Brain microvascular endothelial cell (primary cell): ENCODE data around the gene COA1.
"Not testable (repeated sequence)": the region's sequence is repeated elsewhere in the genome, so short reads cannot be mapped to it uniquely, and the experiment has no call there.

ENCODE experiments used
- DNase-seq: peaks from one replicate; pipeline ENCODE4 v3.0.0-alpha.2; 2020
- H3K27ac ChIP-seq: fragments of 250-450 bp; sonication (Bioruptor Pico); 2 replicates; pipeline ENCODE4 v1.5.1; 2020; ENCODE audit warnings: mild to moderate bottlenecking, moderate library complexity
- H3K27me3 ChIP-seq: fragments of 250-450 bp; sonication (Bioruptor Pico); replicated peaks from 2 replicates; pipeline ENCODE4 v1.5.1; 2020; ENCODE audit warnings: mild to moderate bottlenecking
- H3K36me3 ChIP-seq: fragments of 250-450 bp; sonication (Bioruptor Pico); replicated peaks from 2 replicates; pipeline ENCODE4 v1.5.1; 2020; ENCODE audit warnings: mild to moderate bottlenecking
- H3K4me3 ChIP-seq: 2 replicates; pipeline ENCODE4 v1.5.1; 2011; ENCODE audit warnings: low read depth, mild to moderate bottlenecking, control low read depth, low read length, moderate library complexity
- in situ Hi-C: cut with HindIII; loops from 2 replicates; pipeline ENCODE4 v1.10.0; 2017; ENCODE audit warnings: low sequenced_read_pairs, low pct_ligation_motif_present
- TF ChIP-seq, protein P1 (sequence below): IDR thresholded peaks from 2 replicates; pipeline ENCODE4 v1.5.1; 2011; ENCODE audit warnings: low read depth, mild to moderate bottlenecking, moderate library complexity, low read length, control low read depth, inconsistent platforms; ENCODE audit errors: missing control alignments

The COA1 gene

GRCh38 chr7:43692582-43693373, 36.5 kb downstream of the COA1 start:
- TF ChIP-seq, protein P1, sequence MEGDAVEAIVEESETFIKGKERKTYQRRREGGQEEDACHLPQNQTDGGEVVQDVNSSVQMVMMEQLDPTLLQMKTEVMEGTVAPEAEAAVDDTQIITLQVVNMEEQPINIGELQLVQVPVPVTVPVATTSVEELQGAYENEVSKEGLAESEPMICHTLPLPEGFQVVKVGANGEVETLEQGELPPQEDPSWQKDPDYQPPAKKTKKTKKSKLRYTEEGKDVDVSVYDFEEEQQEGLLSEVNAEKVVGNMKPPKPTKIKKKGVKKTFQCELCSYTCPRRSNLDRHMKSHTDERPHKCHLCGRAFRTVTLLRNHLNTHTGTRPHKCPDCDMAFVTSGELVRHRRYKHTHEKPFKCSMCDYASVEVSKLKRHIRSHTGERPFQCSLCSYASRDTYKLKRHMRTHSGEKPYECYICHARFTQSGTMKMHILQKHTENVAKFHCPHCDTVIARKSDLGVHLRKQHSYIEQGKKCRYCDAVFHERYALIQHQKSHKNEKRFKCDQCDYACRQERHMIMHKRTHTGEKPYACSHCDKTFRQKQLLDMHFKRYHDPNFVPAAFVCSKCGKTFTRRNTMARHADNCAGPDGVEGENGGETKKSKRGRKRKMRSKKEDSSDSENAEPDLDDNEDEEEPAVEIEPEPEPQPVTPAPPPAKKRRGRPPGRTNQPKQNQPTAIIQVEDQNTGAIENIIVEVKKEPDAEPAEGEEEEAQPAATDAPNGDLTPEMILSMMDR = no peak
- Histone ChIP-seq H3K27ac (no peak overlapping the region), H3K27me3 (no peaks in the 10 kb centered on the region), H3K36me3 (no peaks in the 10 kb centered on the region), H3K4me3 (no peak overlapping the region)
- DNase-seq = no peak
- in situ Hi-C loops = no loop called here

GRCh38 chr7:43691611-43692010, 37.7 kb downstream of the COA1 start:
- Histone ChIP-seq H3K4me3 (no peak overlapping the region), H3K27me3 (no peaks in the 10 kb centered on the region), H3K27ac (no peak overlapping the region), H3K36me3 (no peaks in the 10 kb centered on the region)
- in situ Hi-C loops = no loop called here
- TF ChIP-seq, protein P1 = no peak
- DNase-seq = no peak

- Histone ChIP-seq H3K4me3 (no peak overlapping the region), H3K27ac (no peak overlapping the region), H3K36me3 (no peaks in the 10 kb centered on the region), H3K27me3 (no peaks in the 10 kb centered on the region)
- TF ChIP-seq, protein P1 = no peak
- no peak for DNase-seq
- in situ Hi-C loops = no loop called here
Measured at GRCh38 chr7:43689115-43689514, 40.2 kb downstream of the COA1 start.

GRCh38 chr7:43687866-43688265, 41.5 kb downstream of the COA1 start:
- H3K27ac ChIP-seq, DNase-seq, H3K36me3 ChIP-seq, H3K27me3 ChIP-seq, in situ Hi-C loops, H3K4me3 ChIP-seq: not testable (repeated sequence)

DNA sequence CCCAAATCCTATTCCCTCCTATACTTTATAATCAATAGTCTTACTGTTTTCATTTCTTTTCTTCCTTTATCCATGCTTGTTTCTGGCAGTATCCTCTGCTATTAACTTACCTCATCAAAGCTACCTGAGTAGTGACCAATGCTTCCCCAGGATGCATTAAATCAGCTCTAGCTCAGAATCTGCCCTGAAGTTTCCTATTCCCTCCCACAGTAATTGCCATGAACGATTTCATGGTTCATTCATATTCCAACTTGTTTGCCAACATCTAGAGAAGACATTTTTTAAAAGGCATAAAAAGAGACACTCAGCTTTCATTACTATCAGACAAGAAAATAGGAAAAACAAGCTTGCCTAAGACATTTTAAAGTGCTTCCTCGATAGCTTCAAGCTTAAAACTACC, 42.3 kb downstream of the COA1 start:
- Histone ChIP-seq H3K36me3 (no peaks in the 10 kb centered on the region), H3K27ac (no peak overlapping the region), H3K4me3 (no peak overlapping the region), H3K27me3 (no peaks in the 10 kb centered on the region)
- in situ Hi-C loops = no loop called here
- DNase-seq = no peak
- TF ChIP-seq, protein P1 = no peak

- Histone ChIP-seq H3K27me3 (no peaks in the 10 kb centered on the region), H3K4me3 (no peak overlapping the region), H3K27ac (no peak overlapping the region), H3K36me3 (no peaks in the 10 kb centered on the region)
- TF ChIP-seq, protein P1 = no peak
- in situ Hi-C loops = no loop called here
- DNase-seq = no peak
Measured at GRCh38 chr7:43680736-43681135, 48.6 kb downstream of the COA1 start.
